ENCODE measurements around the gene NELFCD.

NELFCD gene

GRCh38 chr20:59043698-59044097, 62.6 kb downstream of the NELFCD start:
- DNase-seq, result no peak

- no peak for DNase-seq
Observed at GRCh38 chr20:59044295-59044694, 63.2 kb downstream of the NELFCD start.

Measured in anterior cingulate cortex (tissue), 58 donors.